GM12878 (cell line): ENCODE measurements around the gene ZNF121. TPM values are rescaled to one million over a fixed set of nuclear protein-coding genes. Genes with fewer than 3 reads are reported as not detected.

Experiments used
- ASH2L ChIP-seq: fragments of 300-600, 200-600 bp; sonication (generic); IDR thresholded peaks from 2 replicates; pipeline ENCODE4 v1.6.1; 2017; ENCODE audit warnings: low read depth, mild to moderate bottlenecking, borderline replicate concordance
- ATF7 ChIP-seq: fragments of 450-650 bp; IDR thresholded peaks from 2 replicates; pipeline ENCODE4 v1.6.1; 2016; ENCODE audit warnings: low read depth, mild to moderate bottlenecking
- BCL11A ChIP-seq: IDR thresholded peaks from 2 replicates; pipeline ENCODE4 v1.6.1; 2011; ENCODE audit warnings: low read depth, low read length
- ETV6 ChIP-seq, 2 experiments: fragments of 450-650 bp in 1 of 2; IDR thresholded peaks in 1 of 2; conservative IDR thresholded peaks in 1 of 2; 2 replicates each; pipeline ENCODE4 v1.6.1; 2014; ENCODE audit warnings: antibody characterized with exemption in 1 of 2, borderline replicate concordance in 1 of 2, low read depth in 1 of 2, mild to moderate bottlenecking in 1 of 2, moderate library complexity in 1 of 2
- HCFC1 ChIP-seq: fragments of 150-350 bp; IDR thresholded peaks from 2 replicates; pipeline ENCODE4 v1.6.1; 2014; ENCODE audit warnings: low read length
- KDM1A ChIP-seq: fragments of 200-600 bp; sonication (generic); IDR thresholded peaks from 2 replicates; pipeline ENCODE4 v1.6.1; 2016; ENCODE audit warnings: borderline replicate concordance
- MYC ChIP-seq: IDR thresholded peaks from 2 replicates; pipeline ENCODE4 v1.6.1; 2011; ENCODE audit warnings: mild to moderate bottlenecking, low read length, moderate library complexity, inconsistent platforms; ENCODE audit not compliant: insufficient read depth, insufficient replicate concordance, insufficient read length, severe bottlenecking
- PML ChIP-seq: IDR thresholded peaks from 2 replicates; pipeline ENCODE4 v1.6.1; 2012; ENCODE audit warnings: low read length, inconsistent platforms
- SIX5 ChIP-seq: IDR thresholded peaks from 2 replicates; pipeline ENCODE4 v1.6.1; 2011; ENCODE audit warnings: mild to moderate bottlenecking, low read depth, low read length, moderate library complexity; ENCODE audit not compliant: severe bottlenecking
- SMAD1 ChIP-seq: fragments of 450-650 bp; IDR thresholded peaks from 2 replicates; pipeline ENCODE4 v1.6.1; 2018; ENCODE audit warnings: mild to moderate bottlenecking, low read depth; ENCODE audit not compliant: partially characterized antibody
- SRF ChIP-seq, 2 experiments: IDR thresholded peaks; 2 replicates each; pipeline ENCODE4 v1.6.1; 2011; ENCODE audit warnings: low read depth in 2 of 2, low read length in 2 of 2, mild to moderate bottlenecking in 1 of 2, moderate library complexity in 1 of 2
- polyA plus RNA-seq, 11 experiments: library from polyadenylated mRNA; depleted of rRNA in 4 of 11; unstranded in 6 of 11; stranded (reverse) in 5 of 11; fragments of >200 nt; fragmentation: Nextera tagmentation in 4 of 11; fragmentation: Illumina TruSeq in 1 of 11; extraction: Ambion mirVana in 4 of 11; extraction: Trizol in 1 of 11; gene quantifications; 1 replicate in 1 of 11; 2 replicates in 10 of 11; pipeline versions ENCODE4 v1.2.1 to v1.2.3, GENCODE V29; 2011 to 2016; ENCODE audit warnings: inconsistent platforms in 2 of 11, missing spikeins in 2 of 11, low read depth in 1 of 11
- total RNA-seq, 4 experiments: library from RNA; depleted of rRNA in 3 of 4; stranded (reverse); fragments of >200 nt in 3 of 4; fragmentation: Illumina TruSeq in 1 of 4; extraction: Trizol in 1 of 4; gene quantifications; 2 replicates each; pipeline versions ENCODE4 v1.2.1 to v1.2.3, GENCODE V29; 2013 to 2021
- TF ChIP-seq, protein P1 (sequence below): IDR thresholded peaks from 2 replicates; pipeline ENCODE4 v1.6.1; 2012; ENCODE audit warnings: low read depth, low read length, improper control_type of control experiment

Gene ZNF121
- total and polyA plus RNA-seq, 10 of the 15 experiments (the other 5 are each of a cell fraction or from before 2014, with no cell fraction given): 4.8 to 75.0 (median 17.7) TPM

DNA sequence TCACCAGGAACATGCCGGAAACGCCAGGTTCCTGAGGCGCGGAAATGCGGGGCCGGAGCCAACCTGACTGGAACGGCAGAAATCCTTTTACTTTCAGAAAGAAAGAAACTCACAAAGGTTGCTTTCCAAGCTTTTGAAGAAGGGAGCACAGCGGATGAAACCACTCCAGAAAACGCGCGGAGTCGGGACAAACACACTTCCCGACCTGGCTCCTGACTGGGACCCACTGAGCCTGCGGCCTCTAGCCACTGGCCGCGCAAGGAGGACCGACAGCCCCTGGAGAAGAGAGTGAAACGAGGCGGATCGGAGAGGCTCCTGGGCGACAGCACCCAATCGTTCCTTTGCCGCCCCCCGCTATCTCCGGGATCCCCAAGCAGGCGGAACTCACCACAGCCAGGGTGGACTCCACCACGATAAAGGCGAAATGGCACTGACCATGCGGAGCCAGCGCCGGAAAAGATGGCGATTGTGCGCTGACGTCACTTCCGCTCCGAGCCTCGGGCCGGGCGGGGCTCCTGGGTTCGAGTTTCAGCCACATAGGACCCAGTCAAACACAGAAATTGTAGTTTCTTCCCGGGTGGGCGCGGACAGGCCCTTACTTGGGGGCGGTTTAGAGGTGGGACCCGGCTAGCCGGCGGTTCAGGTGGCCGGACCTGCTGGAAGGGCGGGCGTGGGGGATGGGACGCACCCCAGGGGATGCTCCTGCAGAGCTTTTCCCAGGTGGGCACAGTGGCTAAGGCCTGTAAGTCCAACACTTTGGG lies at the start of gene ZNF121 (continued):
- peak in 1 of 2 experiments; percentile 49; a peak in 1 of 4 replicates for TF ChIP-seq ETV6 (conservative IDR thresholded peaks at IDR 0.05 in 1 of 2, IDR thresholded peaks at IDR 0.05 in 1 of 2; ENCODE audit: borderline replicate concordance in 1 of 2, low read depth in 1 of 2)
- TF ChIP-seq ATF7: peak; percentile 98
- TF ChIP-seq BCL11A: no peak
- TF ChIP-seq MYC: peak; percentile 98
- TF ChIP-seq SMAD1: no peak
- no peak for TF ChIP-seq SIX5
- peak; percentile 76; the same call in 1 of the 2 replicates for TF ChIP-seq PML
- TF ChIP-seq SRF (IDR thresholded peaks at IDR 0.05; ENCODE audit: low read depth in 2 of 2, low read length in 2 of 2): 0 out of 4 replicates have a peak, but pooled peaks of 1 of the 2 experiments have one; percentile 12
- TF ChIP-seq, protein P1, sequence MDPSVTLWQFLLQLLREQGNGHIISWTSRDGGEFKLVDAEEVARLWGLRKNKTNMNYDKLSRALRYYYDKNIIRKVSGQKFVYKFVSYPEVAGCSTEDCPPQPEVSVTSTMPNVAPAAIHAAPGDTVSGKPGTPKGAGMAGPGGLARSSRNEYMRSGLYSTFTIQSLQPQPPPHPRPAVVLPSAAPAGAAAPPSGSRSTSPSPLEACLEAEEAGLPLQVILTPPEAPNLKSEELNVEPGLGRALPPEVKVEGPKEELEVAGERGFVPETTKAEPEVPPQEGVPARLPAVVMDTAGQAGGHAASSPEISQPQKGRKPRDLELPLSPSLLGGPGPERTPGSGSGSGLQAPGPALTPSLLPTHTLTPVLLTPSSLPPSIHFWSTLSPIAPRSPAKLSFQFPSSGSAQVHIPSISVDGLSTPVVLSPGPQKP: peak; percentile 98
- peak; percentile 54 for TF ChIP-seq HCFC1
- no peak for TF ChIP-seq KDM1A
- 0 out of 2 replicates have a peak, but pooled peaks have one; percentile 67 for TF ChIP-seq ASH2L
